MG63 (cell line): Measurements from ENCODE around the gene DMD. TPM values are rescaled to one million over a fixed set of nuclear protein-coding genes. Genes with fewer than 3 reads are reported as not detected.

Experiments used
- DNase-seq: peaks from one replicate; pipeline ENCODE4 v3.0.0-alpha.2; 2020
- H3K27me3 ChIP-seq: fragments of 250-450 bp; sonication (Bioruptor Pico); 2 replicates; pipeline ENCODE4 v1.5.1; 2020; ENCODE audit warnings: mild to moderate bottlenecking, moderate library complexity
- H3K36me3 ChIP-seq: fragments of 250-450 bp; sonication (Bioruptor Pico); 2 replicates; pipeline ENCODE4 v1.5.1; 2020; ENCODE audit warnings: mild to moderate bottlenecking, moderate library complexity
- H3K4me3 ChIP-seq: fragments of 250-450 bp; sonication (Bioruptor Pico); 2 replicates; pipeline ENCODE4 v1.5.1; 2020; ENCODE audit warnings: mild to moderate bottlenecking, moderate library complexity
- H3K9me3 ChIP-seq: fragments of 250-450 bp; sonication (Bioruptor Pico); 2 replicates; pipeline ENCODE4 v1.5.1; 2020; ENCODE audit warnings: mild to moderate bottlenecking, moderate library complexity
- total RNA-seq: library from RNA; depleted of rRNA; stranded (reverse); fragments of >200 nt; shearing (Covaris generic); gene quantifications from 2 replicates; pipeline ENCODE4 v1.2.3, GENCODE V29; 2014; ENCODE audit warnings: low replicate concordance

DMD gene
- total RNA-seq, 1 experiment from 2014 or later = 11.5 TPM

DNA sequence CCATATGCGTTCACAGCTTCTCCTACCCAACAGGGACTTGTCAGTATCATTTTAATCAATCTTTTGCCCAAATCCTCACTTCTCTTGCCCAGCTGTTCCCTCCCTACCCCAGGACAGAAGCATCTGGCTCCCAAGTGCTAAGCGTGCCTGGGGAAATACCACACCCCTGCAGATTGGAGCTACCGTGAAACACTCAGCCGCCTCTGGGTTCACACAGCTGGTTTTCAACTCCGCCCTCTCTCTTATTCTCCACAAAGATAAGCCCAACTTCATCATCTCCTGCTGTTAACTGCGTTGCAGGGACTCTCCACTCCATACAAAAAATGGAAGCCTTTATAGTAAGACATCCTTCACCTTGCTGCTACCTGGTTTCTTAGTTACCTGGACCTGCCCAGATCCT, 1992.2 kb downstream of the DMD start:
- H3K9me3 ChIP-seq = no peaks in the 10 kb centered on the region
- H3K27me3 ChIP-seq = no peaks in the 10 kb centered on the region
- H3K36me3 ChIP-seq = no peaks in the 10 kb centered on the region
- no peak overlapping the region for H3K4me3 ChIP-seq
- no peak for DNase-seq

DNA sequence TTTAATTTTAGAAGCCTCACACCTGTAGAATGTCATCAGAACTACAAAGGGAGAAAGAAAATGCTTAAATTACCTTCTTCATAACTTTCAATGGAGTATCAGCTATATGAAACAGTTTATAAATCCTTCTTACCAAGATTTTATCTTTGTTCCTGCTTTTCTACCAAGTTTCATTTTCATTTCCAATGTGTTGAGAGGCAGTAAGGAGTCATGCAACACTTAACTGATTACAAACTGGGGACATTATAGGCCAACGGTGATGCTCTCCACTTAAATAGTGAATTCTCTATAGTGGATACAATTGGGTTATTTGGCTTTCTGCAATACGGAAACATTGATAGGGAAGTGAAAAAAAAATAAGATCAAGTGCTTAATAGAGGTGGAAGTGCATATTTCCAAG, 1994.3 kb downstream of the DMD start:
- no peaks in the 10 kb centered on the region for H3K9me3 ChIP-seq
- no peaks in the 10 kb centered on the region for H3K27me3 ChIP-seq
- H3K36me3 ChIP-seq = no peaks in the 10 kb centered on the region
- H3K4me3 ChIP-seq = no peak overlapping the region
- DNase-seq = no peak

DNA sequence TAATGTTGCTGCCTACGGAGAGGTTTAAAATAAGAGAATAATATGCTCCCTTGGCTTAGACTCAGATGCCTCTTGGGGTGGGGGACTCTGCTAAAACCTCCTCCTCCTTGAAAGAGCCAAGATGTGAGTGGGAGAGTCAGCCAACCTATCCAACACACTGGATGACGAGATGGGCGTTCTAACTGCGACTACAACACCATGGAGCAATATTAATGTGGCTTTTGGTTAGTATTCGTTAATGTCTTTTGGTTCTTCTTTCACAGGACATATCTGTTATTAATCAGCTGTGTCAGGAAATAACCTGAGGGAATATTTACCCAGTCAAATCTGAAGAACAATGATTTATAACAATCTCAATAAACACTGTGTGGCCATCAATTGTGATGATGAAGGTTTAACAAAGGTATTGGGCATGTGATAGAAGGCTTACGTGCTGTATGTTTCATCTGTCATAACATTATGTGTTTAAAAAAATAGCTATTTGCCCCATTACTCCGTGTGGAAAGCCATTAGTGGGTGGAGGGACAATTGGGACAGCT, 1996.0 kb downstream of the DMD start:
- Histone ChIP-seq H3K36me3 (no peaks in the 10 kb centered on the region), H3K27me3 (no peaks in the 10 kb centered on the region), H3K9me3 (no peaks in the 10 kb centered on the region), H3K4me3 (no peak overlapping the region)
- DNase-seq = no peak

DNA sequence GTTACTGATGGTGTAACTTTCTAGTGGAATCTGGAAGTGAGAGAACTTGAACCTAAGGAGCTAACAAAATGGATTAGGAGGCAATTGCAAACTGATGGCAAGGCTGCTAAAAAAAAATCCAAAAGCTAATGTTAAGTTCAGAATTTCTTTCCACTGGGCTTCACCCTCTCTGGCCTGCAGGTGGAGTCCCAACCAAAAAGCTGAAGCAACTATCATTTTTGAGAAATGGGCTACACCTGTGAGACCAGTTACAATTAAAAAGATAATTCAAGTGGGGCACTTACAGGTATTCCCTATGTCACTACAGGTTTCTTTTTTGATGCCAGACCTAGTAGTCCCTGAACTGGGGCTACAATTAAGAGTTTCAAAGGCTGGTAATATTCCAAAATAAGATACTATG, 1997.4 kb downstream of the DMD start:
- Histone ChIP-seq H3K9me3 (no peaks in the 10 kb centered on the region), H3K27me3 (no peaks in the 10 kb centered on the region), H3K36me3 (no peaks in the 10 kb centered on the region), H3K4me3 (no peak overlapping the region)
- DNase-seq = peak; percentile 3

DNA sequence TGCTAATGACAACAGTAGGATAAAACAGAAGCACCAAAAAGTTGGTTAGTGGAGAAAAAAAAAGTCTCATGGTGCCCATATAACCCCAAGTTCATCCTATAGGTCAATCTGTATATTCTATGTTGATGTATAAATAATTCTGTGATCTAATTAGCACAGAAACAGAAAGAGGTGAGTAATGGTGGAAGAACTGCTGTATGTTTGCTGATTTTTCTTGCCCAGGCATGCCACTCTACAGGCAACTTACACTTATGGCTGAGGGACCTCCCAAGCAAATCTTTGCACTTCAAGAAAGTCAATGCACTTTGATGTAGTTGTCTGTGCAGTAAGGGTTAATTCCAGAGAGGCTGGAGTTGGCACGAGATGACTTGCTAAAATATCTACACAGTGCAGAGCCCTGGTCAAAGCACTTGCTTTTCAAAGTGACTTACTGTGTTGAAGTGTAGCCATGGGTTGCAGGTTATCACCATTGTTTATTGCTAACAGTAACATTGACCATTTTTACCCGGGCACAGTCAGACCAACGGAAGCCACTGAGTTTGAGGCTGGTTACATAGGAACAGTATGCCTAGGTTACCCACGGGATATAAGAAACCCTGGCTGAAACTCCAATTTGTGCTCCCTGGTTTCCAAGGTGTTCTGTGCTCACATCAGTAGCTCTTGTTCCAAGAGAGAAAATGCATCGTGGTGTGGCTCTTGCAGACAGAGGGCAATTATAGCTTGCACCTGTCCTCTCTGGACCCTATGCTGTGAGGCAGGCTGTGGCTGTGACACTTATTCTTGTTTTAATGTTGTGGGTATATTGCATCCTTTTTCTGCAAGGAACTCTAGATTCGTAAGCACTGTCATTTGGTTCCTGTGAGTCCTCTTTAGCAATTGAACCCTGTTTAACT, 1998.2 kb downstream of the DMD start:
- Histone ChIP-seq H3K36me3 (no peaks in the 10 kb centered on the region), H3K9me3 (no peaks in the 10 kb centered on the region), H3K4me3 (no peak overlapping the region), H3K27me3 (no peaks in the 10 kb centered on the region)
- DNase-seq = no peak

DNA sequence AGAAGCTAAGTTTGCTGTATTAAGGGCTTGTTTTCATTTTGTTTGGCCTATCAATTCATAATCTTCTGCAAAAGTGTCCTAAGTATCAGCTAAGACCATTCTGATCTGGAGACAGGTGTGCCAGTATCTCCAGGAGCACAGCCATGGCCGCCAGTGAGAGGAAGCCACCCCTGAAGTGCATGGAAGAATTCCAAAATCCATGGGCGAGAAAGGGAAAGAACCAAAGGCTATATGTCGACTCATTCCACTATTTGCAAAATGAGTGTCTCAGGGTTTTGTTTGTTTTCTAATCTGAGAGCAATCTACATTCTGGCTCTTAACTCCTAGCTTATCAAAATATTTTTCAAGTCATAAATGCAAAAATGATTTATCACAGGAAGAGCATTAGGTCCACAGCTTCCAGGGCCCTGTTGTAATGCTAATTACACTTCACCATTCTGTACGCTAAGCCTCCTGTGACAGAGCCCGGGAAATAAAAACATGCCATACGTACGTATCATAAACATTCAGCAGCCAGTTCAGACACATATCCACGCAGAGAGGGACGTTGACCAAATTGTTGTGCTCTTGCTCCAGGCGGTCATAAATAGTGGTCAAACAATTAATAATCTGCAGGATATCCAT, 2002.2 kb downstream of the DMD start:
- H3K36me3 ChIP-seq = no peaks in the 10 kb centered on the region
- H3K4me3 ChIP-seq = no peak overlapping the region
- DNase-seq = peak; percentile 32
- H3K9me3 ChIP-seq = no peaks in the 10 kb centered on the region
- H3K27me3 ChIP-seq = no peaks in the 10 kb centered on the region

DNA sequence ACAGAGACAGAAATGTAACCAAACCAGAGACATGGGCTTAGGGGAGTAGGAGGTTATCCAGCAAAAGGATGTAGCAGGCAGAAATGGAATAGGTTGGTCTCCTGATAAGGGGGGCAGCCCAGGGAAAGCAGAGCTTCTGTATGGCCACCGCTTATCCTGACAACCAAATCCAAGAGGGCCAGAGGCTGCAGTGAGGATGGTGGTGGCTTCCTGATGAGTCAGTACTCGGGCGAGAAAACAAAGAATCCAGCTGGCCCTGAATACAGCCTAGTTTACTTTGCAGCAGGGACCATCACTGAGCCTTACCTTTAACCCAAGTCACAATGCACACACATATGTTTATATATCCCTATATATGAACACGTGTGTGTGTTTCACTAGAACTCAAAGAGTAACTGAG, 2009.8 kb downstream of the DMD start:
- Histone ChIP-seq H3K4me3 (no peak overlapping the region), H3K9me3 (no peaks in the 10 kb centered on the region), H3K36me3 (no peaks in the 10 kb centered on the region; the same call in 1 of the 2 replicates), H3K27me3 (no peaks in the 10 kb centered on the region)
- peak; percentile 6 for DNase-seq

DNA sequence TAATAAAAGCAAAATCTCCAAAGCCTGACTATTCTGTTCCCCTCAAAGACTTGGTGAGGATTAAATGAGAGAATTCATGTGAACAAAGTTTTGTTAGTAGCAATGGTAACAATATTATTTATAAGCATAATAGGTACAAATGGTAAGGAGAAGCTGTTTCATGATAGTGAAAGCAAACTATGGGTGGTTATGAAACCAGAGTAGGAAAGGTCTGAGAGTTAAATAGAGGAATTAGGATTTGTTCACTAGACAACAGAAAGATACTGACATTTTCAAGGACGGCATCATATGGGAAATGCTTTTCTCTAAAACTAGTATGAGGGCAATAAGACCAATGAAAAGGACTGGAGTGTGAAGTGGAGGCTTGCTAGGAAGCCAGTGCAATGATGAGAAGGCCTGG, 2010.9 kb downstream of the DMD start:
- DNase-seq = no peak
- Histone ChIP-seq H3K27me3 (no peaks in the 10 kb centered on the region), H3K36me3 (no peaks in the 10 kb centered on the region; the same call in 1 of the 2 replicates), H3K4me3 (no peak overlapping the region), H3K9me3 (no peaks in the 10 kb centered on the region)

DNA sequence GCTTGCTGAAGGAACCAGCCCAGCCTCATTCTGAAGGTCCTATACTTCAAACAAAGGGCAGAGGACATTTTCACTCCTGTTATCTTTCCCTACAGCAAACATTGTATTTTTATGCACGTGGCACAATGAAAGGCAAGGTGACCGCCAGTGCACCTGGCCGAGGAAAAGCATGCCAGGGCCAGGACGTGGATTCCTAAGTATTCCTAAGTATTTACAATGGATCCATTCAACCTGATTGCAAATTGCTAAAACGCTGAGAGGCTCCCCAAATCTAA, 2011.6 kb downstream of the DMD start:
- H3K9me3 ChIP-seq = no peaks in the 10 kb centered on the region
- no peak overlapping the region for H3K4me3 ChIP-seq
- no peaks in the 10 kb centered on the region; the same call in 1 of the 2 replicates for H3K36me3 ChIP-seq
- no peak for DNase-seq
- no peaks in the 10 kb centered on the region for H3K27me3 ChIP-seq

DNA sequence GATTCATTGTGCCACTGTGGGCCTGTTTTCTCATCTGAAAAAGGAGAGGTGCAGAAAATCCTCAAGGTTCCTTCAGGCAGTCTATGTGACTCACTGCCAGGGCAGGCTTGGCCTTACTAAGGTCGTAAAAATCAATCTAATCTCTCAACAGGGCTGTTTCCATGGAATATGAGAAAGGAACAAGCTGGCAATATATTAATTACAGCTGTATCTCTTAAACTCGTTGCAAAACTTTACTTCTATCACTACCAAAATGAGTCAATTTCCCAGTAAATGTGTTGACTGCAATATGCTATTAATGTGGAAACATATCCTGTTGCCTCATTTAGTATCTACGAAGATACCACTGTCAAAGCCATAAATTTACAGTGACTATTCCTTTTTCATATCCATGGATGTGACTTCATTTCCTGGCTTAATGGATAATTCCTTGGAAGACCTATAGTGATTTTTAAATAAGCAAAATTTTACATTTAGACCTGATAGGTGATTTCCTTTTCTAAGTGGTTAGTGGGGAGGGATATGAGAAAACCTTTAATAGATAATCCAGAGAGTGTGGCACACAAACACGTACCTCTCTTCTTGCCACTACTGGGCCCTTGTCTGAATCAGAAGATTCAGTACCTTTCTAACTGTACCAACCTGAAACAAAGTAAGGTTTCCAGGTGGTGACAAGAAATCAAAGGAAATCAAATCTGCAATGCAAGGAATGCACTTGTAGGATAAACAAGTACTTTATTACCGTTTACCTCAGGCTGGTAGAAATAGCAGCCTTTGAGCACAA, 2012.1 kb downstream of the DMD start:
- peak; percentile 13 for DNase-seq
- H3K27me3 ChIP-seq = no peaks in the 10 kb centered on the region
- no peaks in the 10 kb centered on the region for H3K9me3 ChIP-seq
- no peak overlapping the region for H3K4me3 ChIP-seq
- no peaks in the 10 kb centered on the region; the same call in 1 of the 2 replicates for H3K36me3 ChIP-seq

DNA sequence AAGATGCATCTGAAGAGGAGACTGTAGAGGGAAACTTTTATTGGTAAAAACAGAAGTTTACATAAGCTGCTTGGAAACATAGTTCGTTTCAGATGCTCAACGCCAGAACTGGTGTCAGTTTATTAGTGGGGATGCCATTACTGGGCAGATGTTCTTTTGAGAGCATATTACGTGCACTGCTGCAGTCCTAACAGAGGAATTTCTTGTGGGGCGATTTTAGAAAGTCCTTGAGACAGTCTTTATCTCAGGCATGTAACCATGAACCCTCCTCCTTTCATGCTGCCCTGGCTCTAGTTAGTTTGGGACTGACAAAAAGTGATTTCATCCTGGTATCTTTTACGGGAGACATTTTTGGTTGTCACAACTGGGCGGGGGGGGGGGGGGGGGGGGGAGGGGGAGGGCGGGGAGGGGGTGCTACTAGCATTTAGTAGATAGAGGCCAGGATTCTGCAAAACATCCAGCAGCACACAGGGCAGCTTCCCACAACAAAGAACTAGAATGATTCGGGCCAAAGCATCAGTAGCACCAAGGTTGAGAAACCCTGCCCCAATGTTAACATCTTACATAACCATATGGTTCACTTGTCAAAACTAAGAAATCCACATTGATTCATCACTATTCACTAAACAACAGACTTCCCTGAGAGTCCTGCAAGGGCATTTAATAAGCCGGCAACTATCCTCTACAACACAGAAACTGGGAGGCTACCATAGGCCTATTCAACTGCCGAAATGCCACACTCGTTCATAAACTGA, 2021.0 kb downstream of the DMD start:
- Histone ChIP-seq H3K4me3 (no peak overlapping the region), H3K36me3 (no peaks in the 10 kb centered on the region), H3K27me3 (no peaks in the 10 kb centered on the region), H3K9me3 (no peaks in the 10 kb centered on the region)
- DNase-seq = no peak

DNA sequence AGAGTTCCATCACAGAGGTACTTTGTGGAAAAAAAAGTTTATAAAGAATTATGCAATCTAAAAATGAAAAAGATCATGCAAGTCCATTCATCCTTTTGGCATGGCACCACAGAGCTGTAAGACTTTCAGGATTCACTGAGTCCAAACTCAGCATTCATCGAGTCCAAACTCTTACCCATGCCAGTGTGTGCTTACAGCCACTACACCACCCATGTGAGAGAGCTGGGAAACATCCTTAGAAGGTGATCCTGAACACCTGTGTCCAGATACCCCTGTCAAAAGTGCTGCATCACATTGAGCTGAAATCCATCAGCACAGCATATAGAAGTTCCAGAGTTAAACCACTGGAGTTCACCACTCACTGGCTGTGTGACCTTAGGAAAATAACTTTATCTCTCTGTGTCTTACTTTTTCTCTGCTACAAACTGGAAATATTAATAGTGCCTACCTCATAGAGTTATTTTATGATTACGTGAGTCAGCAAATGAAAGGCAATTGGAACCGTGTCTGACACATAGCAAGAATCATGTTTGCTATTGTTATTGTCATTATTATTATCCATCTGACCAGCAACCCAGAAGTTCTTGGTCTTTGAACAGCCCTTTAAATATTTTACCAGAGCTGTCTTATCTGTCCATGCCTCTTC, 2024.5 kb downstream of the DMD start:
- no peaks in the 10 kb centered on the region for H3K9me3 ChIP-seq
- no peak overlapping the region for H3K4me3 ChIP-seq
- no peak for DNase-seq
- no peaks in the 10 kb centered on the region for H3K36me3 ChIP-seq
- H3K27me3 ChIP-seq = no peaks in the 10 kb centered on the region

DNA sequence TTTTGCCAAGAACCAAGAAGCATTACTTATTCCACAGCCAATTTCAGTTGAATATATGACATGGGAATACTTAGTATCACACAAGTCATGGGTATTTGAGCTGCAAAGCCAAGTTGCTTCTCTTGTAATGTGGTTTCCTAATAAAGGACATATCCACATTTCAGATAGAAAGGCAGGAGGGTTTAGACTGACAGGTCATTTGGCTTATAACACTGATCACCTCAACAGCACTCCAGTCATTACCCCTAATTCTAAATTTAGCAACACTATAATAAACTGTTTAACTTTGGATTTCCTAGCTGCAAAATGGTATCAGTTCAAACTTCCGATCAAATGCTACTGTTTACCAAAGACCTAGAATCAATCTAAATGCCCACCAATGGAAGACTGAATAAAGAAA, 2025.5 kb downstream of the DMD start:
- DNase-seq = no peak
- Histone ChIP-seq H3K9me3 (no peaks in the 10 kb centered on the region), H3K36me3 (no peaks in the 10 kb centered on the region), H3K27me3 (no peaks in the 10 kb centered on the region), H3K4me3 (no peak overlapping the region)

DNA sequence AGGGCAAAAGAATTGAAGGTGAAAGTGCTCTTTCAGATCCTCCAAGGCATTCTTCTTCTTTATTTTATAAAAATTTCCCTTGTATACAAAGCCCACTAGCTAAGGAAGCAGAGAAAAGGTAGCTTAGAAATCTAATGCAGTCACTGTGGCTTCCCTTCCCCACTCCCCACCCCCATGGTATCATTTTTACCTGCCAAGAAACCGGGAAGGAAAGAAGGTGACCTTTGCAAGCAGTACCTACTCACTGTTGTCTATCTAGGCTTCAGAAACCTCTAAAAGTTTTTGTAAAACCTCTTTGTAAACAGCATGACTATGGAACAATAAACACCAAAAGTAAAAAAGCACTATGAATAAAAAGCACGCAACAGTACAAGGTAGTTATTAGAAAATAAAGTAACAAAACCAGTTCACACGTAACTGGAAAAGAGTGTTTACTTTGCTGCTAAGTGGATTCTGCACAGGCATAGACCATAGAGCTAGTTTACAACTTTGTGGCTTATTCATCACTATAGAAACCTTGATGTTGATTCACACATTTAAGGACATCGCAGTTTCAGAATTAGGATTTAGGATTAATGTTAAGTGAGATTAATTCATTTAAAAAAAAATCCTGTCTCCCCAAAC, 2029.9 kb downstream of the DMD start:
- Histone ChIP-seq H3K9me3 (no peaks in the 10 kb centered on the region), H3K36me3 (no peaks in the 10 kb centered on the region), H3K27me3 (no peaks in the 10 kb centered on the region), H3K4me3 (no peak overlapping the region)
- no peak for DNase-seq

DNA sequence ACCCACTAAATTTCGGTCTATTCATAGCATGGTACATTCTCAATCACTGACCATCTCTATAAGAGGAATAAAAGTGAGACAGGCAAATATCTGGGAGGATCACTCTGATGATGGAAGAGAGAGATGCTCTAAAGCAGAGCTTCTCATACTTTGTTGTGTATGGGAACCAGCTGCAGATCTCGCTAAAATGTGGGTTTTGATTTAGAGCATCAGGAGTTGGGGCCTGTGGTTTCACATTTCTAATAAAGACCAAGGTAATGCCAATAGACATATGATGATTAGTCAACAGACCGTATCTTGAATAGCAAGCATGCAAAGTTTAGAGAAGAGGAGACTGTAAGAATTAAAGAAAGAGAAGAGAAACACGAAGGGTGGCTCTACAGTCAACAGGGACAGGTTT, 2032.1 kb downstream of the DMD start:
- H3K4me3 ChIP-seq = no peak overlapping the region
- H3K27me3 ChIP-seq = no peaks in the 10 kb centered on the region
- DNase-seq = no peak
- no peaks in the 10 kb centered on the region for H3K9me3 ChIP-seq
- no peaks in the 10 kb centered on the region for H3K36me3 ChIP-seq

DNA sequence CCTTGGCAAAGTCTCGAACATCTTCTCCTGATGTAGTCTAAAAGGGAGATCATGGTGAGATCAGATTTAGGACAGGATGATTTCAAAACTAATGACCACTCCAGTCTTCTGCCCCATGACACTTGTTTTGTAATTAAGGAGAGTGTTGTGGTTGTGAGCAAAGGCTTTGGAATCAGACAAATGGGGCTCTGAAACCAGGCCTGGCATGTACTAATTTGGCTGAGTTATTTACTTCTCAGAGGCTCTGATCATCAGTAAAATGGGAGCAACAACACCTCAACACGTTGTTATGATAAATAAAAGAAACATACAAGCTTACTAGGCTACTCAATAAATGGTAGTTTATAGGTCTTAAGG, 2032.6 kb downstream of the DMD start:
- DNase-seq = no peak
- no peaks in the 10 kb centered on the region for H3K27me3 ChIP-seq
- H3K9me3 ChIP-seq = no peaks in the 10 kb centered on the region
- H3K4me3 ChIP-seq = no peak overlapping the region
- no peaks in the 10 kb centered on the region for H3K36me3 ChIP-seq
